HepG2 (cell line): Measurements from ENCODE around the gene TTC17. TPM values are rescaled to one million over a fixed set of nuclear protein-coding genes. Genes with fewer than 3 reads are reported as not detected.

Experiments used
- ATAC-seq: fragments of 200-7000 bp; cut with Tn5 transposase; 3 replicates; pipeline ENCODE4 v1.9.1; 2020; ENCODE audit warnings: mild to moderate bottlenecking, moderate library complexity
- BruUV-seq: library from RNA; stranded (reverse); fragments of 400-500 nt; replicated peaks from 2 replicates; lab custom pipeline; 2021; lab: Mats Ljungman, UMichigan
- CTCF ChIA-PET: fragments of 300-600 bp; formaldehyde crosslinking; extraction: SDS; loops from one replicate; lab custom pipeline; 2021; ENCODE audit warnings: low total read pairs, inconsistent platforms, low intra/inter-chr PET ratio; lab: Yijun Ruan, JAX
- POLR2A ChIA-PET: fragments of 350-600 bp; sonication (Branson Sonifier 250); formaldehyde crosslinking; loops from one replicate; lab custom pipeline; 2020; ENCODE audit warnings: antibody characterized with exemption, inconsistent platforms; lab: Yijun Ruan, JAX
- DNase-seq: peaks from one replicate; pipeline ENCODE4 v3.0.0-alpha.2; 2015; ENCODE audit warnings: low spot score
- FAIRE-seq: peaks from 3 replicates; lab custom pipeline; 2011; peaks lifted over from hg19 to GRCh38; lab: Jason Lieb, UNC
- H2AFZ ChIP-seq: one replicate; pipeline ENCODE4 v1.6.1; 2011; ENCODE audit warnings: low read length, inconsistent platforms
- H3K27ac ChIP-seq: fragments of 300-600 bp; 3 replicates; pipeline ENCODE4 v1.8.0; 2011; ENCODE audit warnings: mixed run types, mild to moderate bottlenecking, mixed read lengths, low read length, inconsistent platforms; ENCODE audit not compliant: insufficient read depth; ENCODE audit errors: extremely low read length
- H3K27me3 ChIP-seq, 2 experiments: fragments of 200-600 bp in 1 of 2; 2 replicates in 1 of 2; 3 replicates in 1 of 2; pipeline versions ENCODE4 v1.6.0 to v1.8.0; 2011; ENCODE audit warnings: low read length in 2 of 2, mild to moderate bottlenecking in 2 of 2, moderate library complexity in 2 of 2, inconsistent platforms in 1 of 2; ENCODE audit not compliant: insufficient read depth in 2 of 2, control insufficient read depth in 1 of 2
- H3K36me3 ChIP-seq, 2 experiments: fragments of 200-600 bp in 1 of 2; replicated peaks in 1 of 2; 2 replicates in 1 of 2; 3 replicates in 1 of 2; pipeline versions ENCODE4 v1.5.1 to v1.8.0; 2011; ENCODE audit warnings: low read length in 2 of 2, inconsistent platforms in 1 of 2; ENCODE audit not compliant: insufficient read depth in 2 of 2, control insufficient read depth in 1 of 2
- H3K4me1 ChIP-seq: 2 replicates; pipeline ENCODE4 v1.5.1; 2012; ENCODE audit warnings: low read length, inconsistent platforms; ENCODE audit not compliant: insufficient read depth
- H3K4me2 ChIP-seq: 2 replicates; pipeline ENCODE4 v1.6.0; 2011; ENCODE audit warnings: low read depth, low read length, inconsistent platforms
- H3K4me3 ChIP-seq, 3 experiments: fragments of 200-600 bp in 1 of 3; sonication (generic), shearing (Covaris generic) in 1 of 3; replicated peaks in 1 of 3; 2 replicates each; pipeline ENCODE4 v1.5.1; 2011 to 2016; ENCODE audit warnings: low read length in 3 of 3, inconsistent platforms in 2 of 3, low read depth in 2 of 3, mild to moderate bottlenecking in 2 of 3, control low read depth in 1 of 3, mixed read lengths in 1 of 3; ENCODE audit not compliant: insufficient read depth in 1 of 3
- H3K79me2 ChIP-seq: one replicate; pipeline ENCODE4 v1.6.1; 2011; ENCODE audit warnings: low read length, inconsistent platforms; ENCODE audit not compliant: insufficient read depth
- H3K9ac ChIP-seq: 2 replicates; pipeline ENCODE4 v1.6.0; 2011; ENCODE audit warnings: mild to moderate bottlenecking, low read depth, low read length, inconsistent platforms; ENCODE audit not compliant: insufficient read depth
- H3K9me3 ChIP-seq: 2 replicates; pipeline ENCODE4 v1.5.1; 2012; ENCODE audit warnings: mild to moderate bottlenecking, low read length
- H4K20me1 ChIP-seq: 2 replicates; pipeline ENCODE4 v1.6.0; 2011; ENCODE audit warnings: inconsistent platforms, mild to moderate bottlenecking, low read length, moderate library complexity; ENCODE audit not compliant: insufficient read depth
- CAMTA2 ChIP-seq: sonication (generic); formaldehyde crosslinking; IDR thresholded peaks from 2 replicates; pipeline ENCODE4 v1.4.0; 2020; ENCODE audit warnings: mild to moderate bottlenecking, missing genetic modification reagents, borderline replicate concordance
- MIER3 ChIP-seq: IDR thresholded peaks from 2 replicates; pipeline ENCODE4 v1.6.1; 2016; ENCODE audit warnings: missing compliant biosample characterization, borderline replicate concordance
- MXI1 ChIP-seq: IDR thresholded peaks from 3 replicates; pipeline ENCODE4 v1.6.1; 2012; ENCODE audit warnings: low read depth, low read length, inconsistent platforms, borderline replicate concordance
- SALL2 ChIP-seq: sonication (generic); formaldehyde crosslinking; IDR thresholded peaks from 2 replicates; pipeline ENCODE4 v1.8.1; 2023; ENCODE audit warnings: mild to moderate bottlenecking, missing genetic modification reagents, inconsistent platforms
- SMAD1 ChIP-seq: sonication (generic); formaldehyde crosslinking; IDR thresholded peaks from 2 replicates; pipeline ENCODE4 v1.4.0; 2020; ENCODE audit warnings: missing genetic modification reagents, low read depth, mild to moderate bottlenecking, borderline replicate concordance
- SMC3 ChIP-seq: IDR thresholded peaks from 2 replicates; pipeline ENCODE4 v1.6.1; 2011; ENCODE audit warnings: low read length, improper control_type of control experiment
- YEATS2 ChIP-seq: sonication (generic); formaldehyde crosslinking; IDR thresholded peaks from 2 replicates; pipeline ENCODE4 v1.4.0; 2020; ENCODE audit warnings: missing genetic modification reagents, borderline replicate concordance
- ZBTB20 ChIP-seq: sonication (generic); formaldehyde crosslinking; IDR thresholded peaks from 2 replicates; pipeline ENCODE4 v1.8.1; 2023; ENCODE audit warnings: missing genetic modification reagents, low read depth, mild to moderate bottlenecking, borderline replicate concordance
- ZFYVE20 ChIP-seq: sonication (generic); formaldehyde crosslinking; IDR thresholded peaks from 2 replicates; pipeline ENCODE4 v1.8.0; 2023; ENCODE audit warnings: low read depth, mild to moderate bottlenecking, moderate library complexity, missing genetic modification reagents, borderline replicate concordance
- ZMYM2 ChIP-seq: sonication (generic); formaldehyde crosslinking; IDR thresholded peaks from 2 replicates; pipeline ENCODE4 v1.8.0; 2022; ENCODE audit warnings: mild to moderate bottlenecking, missing genetic modification reagents
- WGBS: methylation state at CpG from one replicate; pipeline ENCODE4 v1.1.6; 2017; ENCODE audit warnings: low lambda C conversion rate; 5-methylcytosine and 5-hydroxymethylcytosine counted together
- in situ Hi-C: cut with HindIII; loops from 2 replicates; pipeline ENCODE4 v1.10.0; 2017; ENCODE audit warnings: low pct_unique_long_range_greater_than_20kb; ENCODE audit not compliant: extremely low pct_ligation_motif_present
- intact Hi-C: fragments of 100-400 bp; cut with micrococcal nuclease; formaldehyde crosslinking; loops from one replicate; pipeline ENCODE4 v1.10.0; 2022; ENCODE audit not compliant: unreplicated experiment
- polyA plus RNA-seq, 8 experiments: library from polyadenylated mRNA; depleted of rRNA in 3 of 8; stranded (reverse) in 7 of 8; unstranded in 1 of 8; fragments of >200 nt; fragmentation: Illumina TruSeq in 4 of 8; extraction: Trizol in 4 of 8; gene quantifications; 2 replicates each; pipeline versions ENCODE4 v1.2.1 to v1.2.3, GENCODE V29; 2011 to 2016; ENCODE audit warnings: low read depth in 4 of 8, missing spikeins in 1 of 8, mixed read lengths in 1 of 8; ENCODE audit not compliant: insufficient read depth in 1 of 8
- total RNA-seq, 5 experiments: library from RNA; depleted of rRNA; stranded (reverse); fragments of >200 nt; fragmentation: Illumina TruSeq; extraction: Trizol; gene quantifications; 2 replicates each; pipeline ENCODE4 v1.2.3, GENCODE V29; 2016; ENCODE audit warnings: low read depth in 1 of 5
- TF ChIP-seq, protein P1 (sequence below): sonication (generic); formaldehyde crosslinking; IDR thresholded peaks from 2 replicates; pipeline ENCODE4 v1.8.0; 2022; ENCODE audit warnings: mild to moderate bottlenecking, missing genetic modification reagents; ENCODE audit not compliant: insufficient replicate concordance
- TF ChIP-seq, protein P2 (sequence below): sonication (generic); formaldehyde crosslinking; conservative IDR thresholded peaks from 2 replicates; pipeline ENCODE4 v1.8.0; 2022; ENCODE audit warnings: mild to moderate bottlenecking, moderate library complexity, missing genetic modification reagents
- TF ChIP-seq, protein P3 (sequence below): sonication (generic); formaldehyde crosslinking; IDR thresholded peaks from 2 replicates; pipeline ENCODE4 v1.4.0; 2020; ENCODE audit warnings: mild to moderate bottlenecking, missing genetic modification reagents
- TF ChIP-seq, protein P4 (sequence below): sonication (generic); formaldehyde crosslinking; IDR thresholded peaks from 2 replicates; pipeline ENCODE4 v1.8.0; 2022; ENCODE audit warnings: missing genetic modification reagents, mild to moderate bottlenecking, inconsistent platforms, borderline replicate concordance
- TF ChIP-seq, protein P5 (sequence below): sonication (generic); formaldehyde crosslinking; IDR thresholded peaks from 2 replicates; pipeline ENCODE4 v1.5.1; 2020; ENCODE audit warnings: missing genetic modification reagents, mild to moderate bottlenecking, borderline replicate concordance

Gene TTC17
- total and polyA plus RNA-seq, 2 of the 13 experiments (the other 11 are each of a cell fraction or from before 2014, with no cell fraction given), result 55.9 to 99.7 TPM

DNA sequence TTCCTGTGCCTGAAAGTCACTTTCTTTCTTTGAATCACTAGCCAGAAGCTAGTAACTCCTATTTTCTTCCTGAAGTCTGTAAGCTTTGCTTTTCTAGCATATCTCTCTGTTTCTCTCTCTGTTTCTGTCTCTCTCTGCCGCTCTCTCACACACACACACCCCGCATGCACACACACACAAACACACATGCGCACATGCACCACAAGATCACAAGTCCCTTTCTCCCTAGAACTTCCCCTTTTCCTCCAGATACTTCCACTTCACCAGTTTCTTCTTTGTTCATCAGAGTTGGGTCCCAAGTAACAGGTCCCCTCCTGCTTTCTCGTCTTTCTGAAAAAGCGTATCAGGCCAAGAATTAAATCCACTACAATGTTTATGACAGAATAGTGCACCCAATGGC, 173.3 kb downstream of the TTC17 start (continued):
- TF ChIP-seq, protein P1, sequence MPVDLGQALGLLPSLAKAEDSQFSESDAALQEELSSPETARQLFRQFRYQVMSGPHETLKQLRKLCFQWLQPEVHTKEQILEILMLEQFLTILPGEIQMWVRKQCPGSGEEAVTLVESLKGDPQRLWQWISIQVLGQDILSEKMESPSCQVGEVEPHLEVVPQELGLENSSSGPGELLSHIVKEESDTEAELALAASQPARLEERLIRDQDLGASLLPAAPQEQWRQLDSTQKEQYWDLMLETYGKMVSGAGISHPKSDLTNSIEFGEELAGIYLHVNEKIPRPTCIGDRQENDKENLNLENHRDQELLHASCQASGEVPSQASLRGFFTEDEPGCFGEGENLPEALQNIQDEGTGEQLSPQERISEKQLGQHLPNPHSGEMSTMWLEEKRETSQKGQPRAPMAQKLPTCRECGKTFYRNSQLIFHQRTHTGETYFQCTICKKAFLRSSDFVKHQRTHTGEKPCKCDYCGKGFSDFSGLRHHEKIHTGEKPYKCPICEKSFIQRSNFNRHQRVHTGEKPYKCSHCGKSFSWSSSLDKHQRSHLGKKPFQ, result no peak
- TF ChIP-seq CAMTA2 (CRISPR knock-in tag), result no peak

DNA sequence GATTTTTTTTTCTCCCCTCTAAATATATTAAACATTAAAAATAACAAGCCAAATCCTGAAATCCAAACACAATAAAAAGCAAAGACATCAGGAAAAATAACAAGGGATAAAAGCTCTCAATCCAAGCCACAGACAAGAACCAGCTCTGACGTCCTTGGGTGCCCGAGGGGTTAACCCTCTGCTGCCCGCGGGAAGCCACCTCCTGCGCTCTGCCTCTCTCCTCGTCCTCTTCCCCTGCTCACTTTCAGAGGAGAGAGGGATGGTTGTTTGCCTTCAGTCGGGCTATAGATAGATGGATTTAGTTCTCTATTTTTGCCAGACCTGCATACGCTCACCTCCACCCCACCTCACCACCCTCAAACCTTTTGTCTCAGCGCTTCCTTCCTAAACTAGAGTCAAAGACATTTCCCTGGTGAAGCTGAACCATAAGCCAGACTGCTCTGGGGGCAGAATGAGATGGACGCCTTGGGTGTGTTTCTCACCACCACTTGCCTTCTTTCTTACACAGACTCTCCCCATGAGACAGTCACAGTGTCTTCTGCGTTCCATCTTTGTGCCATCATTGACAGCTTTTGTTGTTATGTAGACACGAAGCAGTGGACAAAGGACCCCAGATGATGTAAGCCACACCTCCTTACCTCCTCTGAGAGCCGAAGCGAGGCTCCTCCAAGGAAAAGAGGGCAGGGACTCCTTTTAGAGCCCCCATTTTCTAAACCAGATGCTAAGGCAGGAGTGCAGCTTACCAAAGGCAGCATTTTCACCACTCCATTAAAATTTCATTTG, 179.3 kb downstream of the TTC17 start:
- FAIRE-seq, result no peak
- WGBS, result 3% methylated on average over 14 of the region's 14 CpGs
- CTCF ChIA-PET, result no interaction called here
- TF ChIP-seq, protein P2, sequence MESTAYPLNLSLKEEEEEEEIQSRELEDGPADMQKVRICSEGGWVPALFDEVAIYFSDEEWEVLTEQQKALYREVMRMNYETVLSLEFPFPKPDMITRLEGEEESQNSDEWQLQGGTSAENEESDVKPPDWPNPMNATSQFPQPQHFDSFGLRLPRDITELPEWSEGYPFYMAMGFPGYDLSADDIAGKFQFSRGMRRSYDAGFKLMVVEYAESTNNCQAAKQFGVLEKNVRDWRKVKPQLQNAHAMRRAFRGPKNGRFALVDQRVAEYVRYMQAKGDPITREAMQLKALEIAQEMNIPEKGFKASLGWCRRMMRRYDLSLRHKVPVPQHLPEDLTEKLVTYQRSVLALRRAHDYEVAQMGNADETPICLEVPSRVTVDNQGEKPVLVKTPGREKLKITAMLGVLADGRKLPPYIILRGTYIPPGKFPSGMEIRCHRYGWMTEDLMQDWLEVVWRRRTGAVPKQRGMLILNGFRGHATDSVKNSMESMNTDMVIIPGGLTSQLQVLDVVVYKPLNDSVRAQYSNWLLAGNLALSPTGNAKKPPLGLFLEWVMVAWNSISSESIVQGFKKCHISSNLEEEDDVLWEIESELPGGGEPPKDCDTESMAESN (CRISPR knock-in tag), result no peak
- no peak for TF ChIP-seq MXI1
- TF ChIP-seq SMAD1 (CRISPR knock-in tag), result no peak
- no peak for TF ChIP-seq ZFYVE20
- TF ChIP-seq SALL2 (CRISPR knock-in tag), result no peak
- no peak for TF ChIP-seq SMC3
- no peak for TF ChIP-seq MIER3 (CRISPR knock-in tag)
- TF ChIP-seq YEATS2 (CRISPR knock-in tag), result no peak
- no peak for TF ChIP-seq ZMYM2 (CRISPR knock-in tag)
- TF ChIP-seq, protein P3, sequence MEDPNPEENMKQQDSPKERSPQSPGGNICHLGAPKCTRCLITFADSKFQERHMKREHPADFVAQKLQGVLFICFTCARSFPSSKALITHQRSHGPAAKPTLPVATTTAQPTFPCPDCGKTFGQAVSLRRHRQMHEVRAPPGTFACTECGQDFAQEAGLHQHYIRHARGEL (CRISPR knock-in tag), result no peak
- TF ChIP-seq, protein P4, sequence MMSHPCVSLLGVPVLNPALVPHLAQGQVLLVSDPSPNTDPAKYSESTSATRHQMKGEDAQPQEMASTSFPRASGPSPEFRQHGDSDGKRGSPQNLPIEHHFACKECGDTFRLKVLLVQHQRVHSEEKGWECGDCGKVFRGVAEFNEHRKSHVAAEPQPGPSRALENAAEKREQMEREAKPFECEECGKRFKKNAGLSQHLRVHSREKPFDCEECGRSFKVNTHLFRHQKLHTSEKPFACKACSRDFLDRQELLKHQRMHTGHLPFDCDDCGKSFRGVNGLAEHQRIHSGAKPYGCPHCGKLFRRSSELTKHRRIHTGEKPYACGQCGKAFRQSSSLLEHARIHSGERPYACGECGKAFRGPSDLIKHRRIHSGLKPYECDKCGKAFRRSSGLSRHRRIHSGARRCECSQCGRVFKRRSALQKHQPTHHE (CRISPR knock-in tag), result no peak
- TF ChIP-seq ZBTB20 (CRISPR knock-in tag), result no peak
- TF ChIP-seq, protein P5, sequence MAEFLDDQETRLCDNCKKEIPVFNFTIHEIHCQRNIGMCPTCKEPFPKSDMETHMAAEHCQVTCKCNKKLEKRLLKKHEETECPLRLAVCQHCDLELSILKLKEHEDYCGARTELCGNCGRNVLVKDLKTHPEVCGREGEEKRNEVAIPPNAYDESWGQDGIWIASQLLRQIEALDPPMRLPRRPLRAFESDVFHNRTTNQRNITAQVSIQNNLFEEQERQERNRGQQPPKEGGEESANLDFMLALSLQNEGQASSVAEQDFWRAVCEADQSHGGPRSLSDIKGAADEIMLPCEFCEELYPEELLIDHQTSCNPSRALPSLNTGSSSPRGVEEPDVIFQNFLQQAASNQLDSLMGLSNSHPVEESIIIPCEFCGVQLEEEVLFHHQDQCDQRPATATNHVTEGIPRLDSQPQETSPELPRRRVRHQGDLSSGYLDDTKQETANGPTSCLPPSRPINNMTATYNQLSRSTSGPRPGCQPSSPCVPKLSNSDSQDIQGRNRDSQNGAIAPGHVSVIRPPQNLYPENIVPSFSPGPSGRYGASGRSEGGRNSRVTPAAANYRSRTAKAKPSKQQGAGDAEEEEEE, result no peak

More for the DNA sequence above, 179.3 kb downstream of the TTC17 start:
- peaks cover 22% of the 10 kb centered on the region for H3K4me1 ChIP-seq
- no peaks in the 10 kb centered on the region for H4K20me1 ChIP-seq
- H3K27me3 ChIP-seq, result peaks cover 0 to 18% of the 10 kb centered on the region in 2 experiments; a peak in 3 of 5 replicates
- in situ Hi-C loops, result no loop called here
- no TSS peak for BruUV-seq
- no peak overlapping the region for H3K4me3 ChIP-seq
- H3K27ac ChIP-seq, result no peak overlapping the region
- POLR2A ChIA-PET, result no interaction called here
- intact Hi-C loops, result no loop called here
- H3K9me3 ChIP-seq, result no peaks in the 10 kb centered on the region
- no peak overlapping the region for H3K4me2 ChIP-seq
- no peak overlapping the region for H2AFZ ChIP-seq
- H3K9ac ChIP-seq, result no peak overlapping the region
- H3K79me2 ChIP-seq, result no peaks in the 10 kb centered on the region
- DNase-seq (no peak), ATAC-seq (no peak)
- no peaks in the 10 kb centered on the region for H3K36me3 ChIP-seq
